ENCODE measurements around the gene CD300A. TPM values are rescaled to one million over a fixed set of nuclear protein-coding genes. Genes with fewer than 3 reads are reported as not detected.

The CD300A gene
- total RNA-seq, 3 donors from 2014 or later (not counting 1 experiment from before 2014, with no cell fraction given), result 287 to 370 (median 295) TPM

DNA sequence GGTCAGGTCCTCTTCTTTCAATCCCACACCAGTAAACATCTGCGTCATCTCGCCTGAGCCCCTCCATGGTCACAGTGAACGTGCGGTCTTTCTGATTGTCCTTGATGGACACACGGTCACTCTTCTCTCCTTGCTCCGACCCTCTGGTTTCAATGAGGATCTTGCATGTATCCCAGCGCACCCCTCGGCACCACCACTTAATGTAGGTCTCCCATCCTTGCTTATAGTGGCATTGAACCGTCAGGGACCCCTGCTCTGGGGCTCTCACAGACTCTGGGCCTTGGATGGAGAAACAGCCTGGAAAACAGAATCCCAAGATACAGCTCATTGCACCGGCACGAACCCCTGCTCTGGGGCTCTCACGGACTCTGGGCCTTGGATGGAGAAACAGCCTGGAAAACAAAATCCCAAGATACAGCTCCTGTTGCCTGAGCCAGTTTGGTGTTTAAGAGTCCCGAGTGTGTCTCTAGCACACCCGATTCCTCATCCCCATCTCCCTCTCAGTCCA lies 59.4 kb downstream of the CD300A start:
- H3K4me1 ChIP-seq (ENCODE audit: control insufficient read depth, insufficient read depth, low read length), result peaks cover 32% of the 10 kb centered on the region
- Mint-ChIP-seq H3K4me3 (no peak overlapping the region), H3K36me3 (no peaks in the 10 kb centered on the region), H3K27ac (peak overlapping the region in 1 of 2 donors; percentile 59), H3K9me3 (peaks cover 0 to 2% of the 10 kb centered on the region in 2 donors), H3K4me1 (peaks cover 26 to 52% of the 10 kb centered on the region in 2 donors), H3K27me3 (ENCODE audit: low read depth in 2 of 2) (no peaks in the 10 kb centered on the region)
- H3K27ac ChIP-seq (ENCODE audit: low read length), result no peak overlapping the region
- no peak for ATAC-seq
- TF ChIP-seq, protein P1, sequence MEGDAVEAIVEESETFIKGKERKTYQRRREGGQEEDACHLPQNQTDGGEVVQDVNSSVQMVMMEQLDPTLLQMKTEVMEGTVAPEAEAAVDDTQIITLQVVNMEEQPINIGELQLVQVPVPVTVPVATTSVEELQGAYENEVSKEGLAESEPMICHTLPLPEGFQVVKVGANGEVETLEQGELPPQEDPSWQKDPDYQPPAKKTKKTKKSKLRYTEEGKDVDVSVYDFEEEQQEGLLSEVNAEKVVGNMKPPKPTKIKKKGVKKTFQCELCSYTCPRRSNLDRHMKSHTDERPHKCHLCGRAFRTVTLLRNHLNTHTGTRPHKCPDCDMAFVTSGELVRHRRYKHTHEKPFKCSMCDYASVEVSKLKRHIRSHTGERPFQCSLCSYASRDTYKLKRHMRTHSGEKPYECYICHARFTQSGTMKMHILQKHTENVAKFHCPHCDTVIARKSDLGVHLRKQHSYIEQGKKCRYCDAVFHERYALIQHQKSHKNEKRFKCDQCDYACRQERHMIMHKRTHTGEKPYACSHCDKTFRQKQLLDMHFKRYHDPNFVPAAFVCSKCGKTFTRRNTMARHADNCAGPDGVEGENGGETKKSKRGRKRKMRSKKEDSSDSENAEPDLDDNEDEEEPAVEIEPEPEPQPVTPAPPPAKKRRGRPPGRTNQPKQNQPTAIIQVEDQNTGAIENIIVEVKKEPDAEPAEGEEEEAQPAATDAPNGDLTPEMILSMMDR (IDR thresholded peaks at IDR 0.05), result no peak
- H3K9me3 ChIP-seq (ENCODE audit: control insufficient read depth, insufficient read depth, low read length), result peaks cover 7% of the 10 kb centered on the region
- H3K36me3 ChIP-seq (ENCODE audit: control insufficient read depth, insufficient read depth, low read length), result peaks cover 3% of the 10 kb centered on the region
- no peaks in the 10 kb centered on the region for H3K27me3 ChIP-seq (ENCODE audit: control insufficient read depth, insufficient read depth, low read length)
- H3K4me3 ChIP-seq (ENCODE audit: low read length), result no peak overlapping the region
- intact Hi-C loops (cut with micrococcal nuclease), result no loop called here
- no peak for DNase-seq
- 90% methylated on average over 14 of the region's 14 CpGs for WGBS (ENCODE audit: insufficient coverage)

DNA sequence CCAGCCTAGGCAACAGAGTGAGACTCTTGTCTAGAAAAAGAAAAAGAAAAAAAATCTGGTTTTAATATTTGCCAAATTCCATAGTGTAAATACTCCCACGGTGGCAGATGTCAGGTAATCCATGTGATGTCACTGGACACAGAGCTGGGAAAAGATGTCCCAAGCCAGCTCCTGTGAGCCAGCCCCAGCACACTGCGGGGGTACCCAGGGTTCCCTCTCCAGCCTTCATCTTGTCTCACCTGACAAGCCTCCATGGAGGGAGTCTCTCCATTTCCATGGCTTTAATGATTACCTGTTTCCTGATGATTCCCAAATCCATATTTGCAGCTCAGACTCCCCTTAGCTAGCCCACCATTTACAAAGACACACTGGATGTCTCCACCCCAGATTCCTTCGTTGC lies 60.2 kb downstream of the CD300A start:
- Histone ChIP-seq H3K9me3 (ENCODE audit: control insufficient read depth, insufficient read depth, low read length) (peaks cover 7% of the 10 kb centered on the region), H3K27me3 (ENCODE audit: control insufficient read depth, insufficient read depth, low read length) (no peaks in the 10 kb centered on the region), H3K27ac (ENCODE audit: low read length) (no peak overlapping the region), H3K36me3 (ENCODE audit: control insufficient read depth, insufficient read depth, low read length) (peaks cover 3% of the 10 kb centered on the region), H3K4me3 (ENCODE audit: low read length) (no peak overlapping the region), H3K4me1 (ENCODE audit: control insufficient read depth, insufficient read depth, low read length) (peaks cover 32% of the 10 kb centered on the region)
- ATAC-seq, result no peak
- DNase-seq, result no peak
- no peaks in the 10 kb centered on the region for H3K36me3 Mint-ChIP-seq
- peaks cover 0 to 2% of the 10 kb centered on the region in 2 donors for H3K9me3 Mint-ChIP-seq
- H3K4me1 Mint-ChIP-seq, result peaks cover 26 to 52% of the 10 kb centered on the region in 2 donors
- WGBS (ENCODE audit: insufficient coverage), result 90% methylated on average over 3 of the region's 3 CpGs
- H3K27me3 Mint-ChIP-seq (ENCODE audit: low read depth in 2 of 2), result no peaks in the 10 kb centered on the region
- no peak overlapping the region for H3K4me3 Mint-ChIP-seq
- TF ChIP-seq, protein P1 (IDR thresholded peaks at IDR 0.05), result no peak
- intact Hi-C loops (cut with micrococcal nuclease), result no loop called here
- H3K27ac Mint-ChIP-seq, result no peak overlapping the region

DNA sequence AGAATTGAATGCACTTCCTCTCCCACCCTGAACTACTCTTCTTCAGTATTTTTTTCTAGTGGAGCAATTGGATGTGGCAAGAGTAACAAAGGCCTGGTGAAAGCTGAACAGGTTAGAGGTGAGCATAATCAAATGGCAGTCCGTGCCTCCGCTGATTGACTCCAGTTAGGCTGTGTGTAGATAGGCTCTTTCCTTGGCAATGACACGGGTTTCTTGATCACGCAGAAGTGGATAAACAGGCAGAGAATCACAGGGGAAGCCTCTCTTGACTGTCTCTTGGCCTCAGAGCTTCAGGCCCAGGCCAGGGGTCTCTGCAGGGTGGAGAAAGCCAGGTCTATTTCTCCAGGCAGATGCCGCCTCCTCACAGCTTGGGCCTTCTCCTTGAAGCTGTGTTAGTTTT lies 60.6 kb downstream of the CD300A start:
- peaks cover 32% of the 10 kb centered on the region for H3K4me1 ChIP-seq (ENCODE audit: control insufficient read depth, insufficient read depth, low read length)
- Mint-ChIP-seq H3K36me3 (no peaks in the 10 kb centered on the region), H3K4me3 (no peak overlapping the region), H3K27me3 (ENCODE audit: low read depth in 2 of 2) (no peaks in the 10 kb centered on the region), H3K27ac (no peak overlapping the region), H3K4me1 (peaks cover 26 to 52% of the 10 kb centered on the region in 2 donors), H3K9me3 (peaks cover 0 to 2% of the 10 kb centered on the region in 2 donors)
- WGBS (ENCODE audit: insufficient coverage), result 95% methylated on average over 5 of the region's 5 CpGs
- H3K4me3 ChIP-seq (ENCODE audit: low read length), result no peak overlapping the region
- peaks cover 7% of the 10 kb centered on the region for H3K9me3 ChIP-seq (ENCODE audit: control insufficient read depth, insufficient read depth, low read length)
- ATAC-seq, result no peak
- H3K27ac ChIP-seq (ENCODE audit: low read length), result no peak overlapping the region
- intact Hi-C loops (cut with micrococcal nuclease), result no loop called here
- TF ChIP-seq, protein P1 (IDR thresholded peaks at IDR 0.05), result no peak
- H3K27me3 ChIP-seq (ENCODE audit: control insufficient read depth, insufficient read depth, low read length), result no peaks in the 10 kb centered on the region
- H3K36me3 ChIP-seq (ENCODE audit: control insufficient read depth, insufficient read depth, low read length), result peaks cover 3% of the 10 kb centered on the region
- no peak for DNase-seq

DNA sequence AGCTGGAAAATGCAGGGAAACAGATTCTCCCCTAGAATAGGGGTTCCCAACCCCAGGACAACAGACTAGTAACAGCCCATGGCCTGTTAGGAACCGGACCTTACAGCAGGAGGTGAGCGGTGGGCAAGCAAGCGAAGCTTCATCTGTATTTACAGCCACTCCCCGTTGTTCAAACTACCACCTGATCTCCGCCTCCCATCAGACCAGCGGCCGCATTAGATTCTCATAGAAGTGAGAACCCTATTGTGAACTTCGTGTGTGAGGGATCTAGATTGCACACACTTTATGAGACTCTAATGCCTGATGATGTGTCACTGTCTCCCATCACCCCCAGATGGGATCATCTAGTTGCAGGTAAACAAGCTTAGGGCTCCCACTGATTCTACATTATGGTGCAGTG lies 61.3 kb downstream of the CD300A start:
- TF ChIP-seq, protein P1 (IDR thresholded peaks at IDR 0.05), result no peak
- ATAC-seq, result no peak
- H3K4me1 Mint-ChIP-seq, result peaks cover 27 to 51% of the 10 kb centered on the region in 2 donors
- intact Hi-C loops (cut with micrococcal nuclease), result no loop called here
- Histone ChIP-seq H3K4me1 (ENCODE audit: control insufficient read depth, insufficient read depth, low read length) (peaks cover 32% of the 10 kb centered on the region), H3K27me3 (ENCODE audit: control insufficient read depth, insufficient read depth, low read length) (no peaks in the 10 kb centered on the region), H3K9me3 (ENCODE audit: control insufficient read depth, insufficient read depth, low read length) (peaks cover 7% of the 10 kb centered on the region), H3K36me3 (ENCODE audit: control insufficient read depth, insufficient read depth, low read length) (peaks cover 3% of the 10 kb centered on the region), H3K27ac (ENCODE audit: low read length) (no peak overlapping the region), H3K4me3 (ENCODE audit: low read length) (no peak overlapping the region)
- peaks cover 0 to 2% of the 10 kb centered on the region in 2 donors for H3K9me3 Mint-ChIP-seq
- 93% methylated on average over 8 of the region's 8 CpGs for WGBS (ENCODE audit: insufficient coverage)
- H3K27me3 Mint-ChIP-seq (ENCODE audit: low read depth in 2 of 2), result no peaks in the 10 kb centered on the region
- no peak overlapping the region for H3K4me3 Mint-ChIP-seq
- no peak overlapping the region for H3K27ac Mint-ChIP-seq
- no peak for DNase-seq
- H3K36me3 Mint-ChIP-seq, result no peaks in the 10 kb centered on the region
